Breast epithelium (tissue), 3 donors: ENCODE results near the gene ZNF324.

Source experiments
- CTCF ChIP-seq, 3 donors: fragments of 450-650 bp; IDR thresholded peaks; one replicate each; pipeline ENCODE4 v1.5.1; 2016 to 2017; ENCODE audit warnings: antibody characterized with exemption in 3 of 3, mild to moderate bottlenecking in 3 of 3, moderate library complexity in 3 of 3
- POLR2AphosphoS5 ChIP-seq, 3 donors: sonication (generic); formaldehyde crosslinking; IDR thresholded peaks; one replicate each; pipeline ENCODE4 v1.6.1; 2017; ENCODE audit warnings: antibody characterized with exemption in 3 of 3

DNA sequence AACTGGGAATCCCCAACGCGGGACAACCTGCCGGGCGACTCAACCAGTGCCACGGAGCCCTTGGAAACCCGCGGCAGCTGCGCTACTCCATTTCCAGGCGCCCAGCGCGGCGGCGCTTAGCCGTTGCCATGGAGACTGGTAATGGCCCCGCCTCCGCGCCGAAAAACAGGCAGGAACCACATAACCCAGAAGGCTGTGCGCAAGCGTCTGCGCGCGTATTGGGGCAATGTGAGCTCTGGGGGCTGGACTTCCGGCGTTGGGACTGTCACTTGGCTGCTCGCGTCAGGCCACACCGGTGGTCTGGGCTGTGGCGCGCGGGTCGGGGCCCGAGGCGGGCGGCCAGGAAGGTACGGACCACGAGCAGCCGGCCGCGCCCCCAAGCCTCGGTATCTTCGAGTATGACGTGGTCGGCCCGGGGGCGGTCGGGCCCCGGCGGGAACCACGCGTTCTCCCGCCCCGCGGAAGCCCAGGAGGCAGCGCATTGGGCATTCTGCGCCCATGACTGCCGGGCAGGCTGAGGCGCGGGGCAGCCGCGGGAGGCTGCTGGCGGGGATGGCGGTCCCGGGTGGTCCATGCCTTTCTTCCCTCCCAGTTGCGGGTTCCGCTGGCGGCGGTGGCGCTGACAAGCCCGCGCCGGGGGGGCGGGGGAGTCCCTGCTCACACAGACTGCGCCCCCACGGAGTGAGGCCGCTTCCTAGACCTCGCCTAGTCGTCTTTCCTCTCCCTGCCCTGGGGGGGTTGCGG lies 15.3 kb upstream of the ZNF324 start, which contains the start of gene ZNF324B:
- TF ChIP-seq CTCF (IDR thresholded peaks at IDR 0.05) = no peak
- peak; percentile 51 to 64 (median 62) for TF ChIP-seq POLR2AphosphoS5 (IDR thresholded peaks at IDR 0.05)
